Stimulated activated CD4-positive, alpha-beta T cell treated with anti-CD3 and anti-CD28 coated beads, Interleukin-15, amount 100 ng/mL, for 1 hour (primary cell): ENCODE results near the gene SLC50A1.

Source experiments
- DNase-seq, 2 donors: peaks; one replicate each; pipeline ENCODE4 v3.0.0-alpha.2; 2020; ENCODE audit warnings: low read depth in 1 of 2, low spot score in 1 of 2

SLC50A1 gene

DNA sequence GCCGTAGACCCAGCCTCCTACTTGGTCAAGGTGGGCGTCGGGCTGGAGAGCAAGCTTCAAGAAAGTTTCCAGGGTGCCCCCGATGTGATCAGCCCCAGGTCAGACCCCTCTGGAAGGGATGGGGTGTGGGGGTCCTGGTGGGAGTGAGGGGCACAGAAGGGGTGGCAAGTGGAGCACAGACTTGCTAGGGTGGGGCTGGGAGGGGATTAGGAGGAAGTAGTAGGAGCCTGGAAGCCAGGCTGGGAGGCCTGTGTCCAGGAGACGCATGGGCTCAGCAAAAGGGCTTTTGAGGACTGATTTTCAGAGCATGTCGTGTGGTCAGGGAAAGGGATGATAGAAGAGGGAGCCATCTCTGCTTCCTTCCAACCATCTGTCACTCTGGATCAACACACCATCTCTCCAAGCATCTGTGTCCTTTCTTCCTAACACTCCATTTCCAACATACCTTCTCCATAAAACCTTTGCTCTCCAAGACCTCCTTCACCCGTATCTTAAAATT is 46.4 kb downstream of the SLC50A1 start:
- no peak for DNase-seq

DNA sequence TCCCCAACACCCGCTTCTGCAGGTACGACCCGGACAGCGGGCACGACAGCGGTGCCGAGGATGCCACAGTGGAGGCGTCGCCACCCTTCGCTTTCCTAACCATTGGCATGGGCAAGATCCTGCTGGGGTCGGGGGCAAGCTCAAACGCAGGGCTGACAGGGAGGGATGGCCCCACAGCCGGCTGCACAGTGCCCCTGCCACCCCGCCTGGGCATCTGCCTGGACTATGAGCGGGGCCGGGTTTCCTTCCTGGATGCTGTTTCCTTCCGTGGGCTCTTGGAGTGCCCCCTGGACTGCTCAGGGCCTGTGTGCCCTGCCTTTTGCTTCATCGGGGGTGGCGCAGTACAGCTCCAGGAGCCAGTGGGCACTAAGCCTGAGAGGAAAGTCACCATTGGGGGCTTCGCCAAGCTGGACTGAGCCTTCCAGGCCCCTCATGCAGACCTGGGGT is 48.1 kb downstream of the SLC50A1 start:
- DNase-seq: no peak

DNA sequence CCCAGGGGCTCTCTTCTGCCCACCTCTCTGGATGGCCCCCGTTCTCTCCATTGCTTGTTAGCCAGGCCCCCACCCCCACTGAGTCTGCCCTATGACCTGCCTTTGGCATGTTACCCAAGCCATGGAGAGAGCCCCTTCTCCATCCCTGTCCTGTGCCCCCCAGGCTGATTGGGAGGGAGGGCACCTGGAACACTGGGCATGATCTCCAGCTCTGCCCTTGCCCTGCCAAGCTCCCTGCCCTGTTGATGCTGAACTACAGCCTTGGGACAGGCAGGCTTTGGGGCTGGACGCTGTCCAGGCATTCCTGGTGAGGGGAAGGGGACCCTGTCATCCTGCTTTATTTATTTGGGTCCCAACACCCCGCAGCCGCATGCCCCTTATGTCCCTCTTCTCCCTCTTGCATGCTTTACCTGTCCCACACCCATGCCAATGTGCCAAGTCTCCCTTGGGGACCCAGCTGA is 48.7 kb downstream of the SLC50A1 start:
- no peak for DNase-seq

DNA sequence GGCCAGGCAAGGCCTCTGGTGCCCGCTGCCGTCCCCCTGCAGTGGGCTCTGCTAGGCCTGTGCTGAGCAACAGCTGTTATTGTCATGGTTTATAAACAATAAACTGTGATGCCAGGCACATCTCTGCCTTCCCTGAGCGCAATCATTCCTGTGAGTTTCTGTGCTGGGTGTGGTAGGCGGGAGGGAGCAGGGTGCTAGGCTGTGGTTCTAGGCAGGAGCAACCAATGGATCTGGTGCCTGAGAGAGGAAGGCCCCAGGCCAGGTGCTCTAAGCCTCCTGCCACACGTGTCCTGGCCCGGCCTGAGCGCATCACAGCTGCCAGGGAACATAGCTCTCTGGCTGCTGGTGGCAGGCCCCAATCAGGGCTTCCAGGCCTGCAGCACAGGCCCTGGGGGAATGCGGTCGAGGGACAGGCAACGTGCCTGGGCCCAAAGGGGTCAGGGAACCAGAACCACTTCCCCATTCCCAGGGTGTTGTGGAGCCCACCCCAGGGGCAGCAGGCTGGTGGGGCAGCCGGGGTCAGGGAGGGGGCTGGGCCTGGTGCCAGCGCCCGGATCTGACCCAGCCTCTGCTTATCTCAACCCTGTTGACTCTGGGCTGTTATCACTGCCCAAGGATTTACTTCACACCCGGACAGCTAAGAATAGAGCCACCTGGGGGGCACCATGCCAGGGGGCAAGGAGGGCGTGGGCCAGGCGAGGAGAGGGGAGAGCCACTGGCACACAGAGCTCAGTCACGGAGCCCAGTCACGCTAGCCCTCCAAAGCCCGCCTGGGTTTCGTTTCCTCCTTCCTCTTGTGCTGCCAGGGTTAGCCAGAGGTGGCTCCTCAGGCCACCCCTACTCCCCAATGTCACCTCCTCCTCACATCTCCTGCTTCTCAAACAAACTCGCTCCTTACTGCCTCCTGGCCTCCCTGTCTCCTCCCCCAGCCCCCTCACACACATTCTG is 49.5 kb downstream of the SLC50A1 start:
- no peak for DNase-seq

DNA sequence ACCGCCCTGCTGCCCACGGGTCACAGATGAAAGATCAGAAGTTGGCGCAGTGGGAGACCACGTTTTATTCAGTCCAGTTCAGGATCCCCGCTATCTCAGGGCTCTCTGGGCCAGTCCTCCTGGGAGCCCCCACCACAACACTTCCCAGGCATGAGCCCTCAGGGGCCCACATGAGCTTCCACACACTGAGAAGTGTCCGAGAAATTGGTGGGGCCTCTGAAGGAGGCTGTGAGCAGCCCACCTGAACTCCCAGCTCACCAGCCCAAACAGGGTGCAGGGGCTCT is 50.1 kb downstream of the SLC50A1 start:
- DNase-seq: no peak

DNA sequence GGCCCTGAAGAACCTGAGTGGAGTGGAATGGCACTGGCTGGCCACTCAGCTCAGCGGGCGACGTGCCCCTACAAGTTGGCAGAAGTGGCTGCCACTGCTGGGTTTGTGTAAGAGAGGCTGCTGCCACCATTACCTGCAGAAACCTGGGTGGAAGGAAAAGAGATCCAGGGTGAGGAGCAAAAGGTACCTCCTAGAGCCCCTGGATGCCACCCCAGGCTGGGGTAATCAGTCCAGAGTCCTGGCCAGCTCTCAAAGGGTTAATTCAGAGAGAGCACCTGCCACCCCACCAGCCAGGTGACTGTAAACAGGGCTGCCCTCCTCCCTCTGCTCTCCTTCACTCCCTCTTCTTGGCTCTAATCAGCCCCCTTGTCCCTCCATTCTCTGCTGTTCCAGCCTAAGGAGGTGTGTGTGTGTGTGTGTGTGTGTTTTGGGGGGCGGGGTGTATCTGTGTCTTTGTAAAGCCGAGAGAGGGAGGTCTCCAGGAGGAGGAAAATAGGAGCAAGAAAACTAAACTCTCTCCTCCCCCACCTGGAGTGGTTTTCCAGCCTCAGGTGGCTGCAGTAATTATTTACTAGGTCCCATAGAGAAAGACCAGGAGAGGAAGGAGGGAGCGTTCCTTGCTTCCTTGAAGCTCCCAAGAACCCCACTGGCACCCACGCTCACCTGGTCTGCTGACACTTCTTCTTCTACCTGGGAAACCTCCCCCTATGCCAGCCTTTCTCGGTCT is 50.6 kb downstream of the SLC50A1 start:
- no peak for DNase-seq

DNA sequence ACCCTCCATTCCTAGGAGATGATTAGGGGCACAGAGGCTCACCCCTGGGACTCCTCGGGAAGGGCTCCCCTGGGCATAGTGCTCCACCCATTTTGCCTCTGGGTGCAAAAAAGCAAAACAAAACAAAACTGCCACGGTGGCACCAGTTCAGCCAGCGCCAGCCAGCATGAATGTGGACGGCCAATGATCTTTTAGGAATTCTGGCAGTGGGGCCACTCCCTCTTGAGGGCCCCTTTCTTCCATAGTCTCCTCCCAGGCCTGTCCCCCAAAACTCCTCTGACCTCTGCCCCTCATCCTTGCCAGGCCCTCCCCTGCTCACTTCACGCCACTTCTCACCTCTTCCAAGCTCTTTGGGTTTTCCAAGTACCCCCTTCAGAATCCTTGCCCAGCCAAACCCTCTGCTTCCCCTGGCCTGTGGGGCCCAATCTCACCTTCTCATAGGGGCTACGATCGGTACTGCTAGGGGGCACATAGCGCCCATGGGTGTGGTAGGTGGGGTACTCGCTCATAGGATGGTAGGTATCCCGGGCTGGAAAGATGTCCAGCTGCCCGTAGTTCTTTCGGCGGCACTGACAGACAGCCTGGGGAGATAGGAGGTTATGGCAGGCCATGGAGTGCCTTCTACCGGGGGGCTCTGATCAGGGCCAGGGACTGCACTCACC is 51.3 kb downstream of the SLC50A1 start:
- no peak for DNase-seq

DNA sequence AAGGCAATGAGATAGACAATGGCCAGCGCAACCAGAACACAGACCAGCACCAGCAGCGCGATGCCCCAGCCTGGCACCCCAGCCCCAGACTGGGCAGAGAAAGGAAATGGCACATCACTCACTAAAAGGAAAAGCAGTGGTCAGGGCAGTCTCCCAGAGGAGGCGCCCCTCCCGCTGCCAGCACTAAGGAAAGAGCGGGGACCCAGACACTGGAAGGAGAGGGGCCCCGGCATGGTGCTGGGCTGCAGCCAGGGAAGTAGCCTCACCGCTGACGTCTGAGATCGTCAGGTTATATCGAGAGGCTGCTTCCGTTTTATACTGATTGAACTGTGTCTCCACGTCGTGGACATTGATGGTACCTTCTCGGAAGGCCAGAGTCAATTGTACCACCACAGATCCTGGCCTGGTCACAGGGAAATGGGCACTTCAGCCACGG is 51.8 kb downstream of the SLC50A1 start:
- DNase-seq: no peak

DNA sequence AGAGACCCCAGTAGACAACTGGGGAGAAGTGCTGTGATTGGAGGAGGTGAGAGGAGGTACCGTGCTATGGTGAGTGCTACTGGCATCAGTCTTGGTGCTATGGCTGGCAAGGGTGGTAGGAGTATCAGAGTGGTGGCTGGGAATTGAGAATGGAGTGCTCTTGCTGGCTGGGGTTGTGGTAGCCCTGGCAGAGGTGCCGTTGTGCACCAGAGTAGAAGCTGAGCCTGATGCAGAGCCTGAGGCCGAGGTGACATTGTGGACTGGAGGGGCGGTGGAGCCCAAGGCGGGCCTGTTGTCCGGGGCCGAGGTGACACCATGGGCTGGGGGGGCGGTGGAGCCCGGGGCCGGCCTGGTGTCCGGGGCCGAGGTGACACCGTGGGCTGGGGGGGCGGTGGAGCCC is 52.6 kb downstream of the SLC50A1 start:
- no peak for DNase-seq
